ENCODE results near the gene POP4. TPM values are rescaled to one million over a fixed set of nuclear protein-coding genes. Genes with fewer than 3 reads are reported as not detected.

The POP4 gene
- total RNA-seq, 4 donors from 2014 or later, result 53.4 to 91.4 (median 87.8) TPM

DNA sequence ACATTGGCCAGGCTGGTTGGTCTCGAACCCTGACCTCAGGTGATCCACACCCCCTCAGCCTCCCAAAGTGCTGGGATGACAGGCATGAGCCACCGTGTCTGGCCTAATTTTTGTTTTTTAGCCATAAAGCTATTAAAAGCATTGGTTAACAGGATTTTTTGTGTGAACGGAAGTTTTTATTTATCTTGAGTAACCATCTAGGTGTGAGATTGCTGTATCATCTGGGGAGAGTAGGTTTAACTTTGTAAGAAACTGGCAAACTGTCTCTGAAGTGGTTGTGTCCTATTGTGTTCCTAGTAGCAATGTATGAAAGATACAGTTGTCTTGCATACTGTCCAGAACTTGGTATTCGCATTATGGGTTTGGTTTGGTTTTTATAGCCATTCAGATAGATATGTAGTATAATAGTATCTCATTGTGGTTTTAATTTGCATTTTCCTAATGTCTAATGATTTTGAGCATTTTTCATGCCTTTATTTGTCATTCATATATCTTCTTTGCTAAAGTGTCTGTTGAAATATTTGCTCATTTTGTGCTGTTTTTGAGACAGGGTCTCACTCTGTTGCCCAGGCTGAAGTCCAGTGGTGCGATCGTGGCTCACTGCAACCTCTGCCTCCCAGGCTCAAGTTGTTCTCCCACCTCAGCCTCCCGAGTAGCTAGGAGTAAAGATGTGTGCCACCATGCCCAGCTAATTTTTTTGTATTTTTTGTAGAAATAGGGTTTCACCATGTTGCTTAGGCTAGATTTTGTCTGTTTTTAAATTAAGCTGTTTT, 45.7 kb downstream of the POP4 start:
- no peak for DNase-seq
- WGBS, 2 donors, result 90 to 91% methylated on average over 7 of the region's 7 CpGs
- H3K27me3 ChIP-seq, result no peaks in the 10 kb centered on the region
- no peak for TF ChIP-seq POLR2A (IDR thresholded peaks at IDR 0.05)
- TF ChIP-seq, protein P1, sequence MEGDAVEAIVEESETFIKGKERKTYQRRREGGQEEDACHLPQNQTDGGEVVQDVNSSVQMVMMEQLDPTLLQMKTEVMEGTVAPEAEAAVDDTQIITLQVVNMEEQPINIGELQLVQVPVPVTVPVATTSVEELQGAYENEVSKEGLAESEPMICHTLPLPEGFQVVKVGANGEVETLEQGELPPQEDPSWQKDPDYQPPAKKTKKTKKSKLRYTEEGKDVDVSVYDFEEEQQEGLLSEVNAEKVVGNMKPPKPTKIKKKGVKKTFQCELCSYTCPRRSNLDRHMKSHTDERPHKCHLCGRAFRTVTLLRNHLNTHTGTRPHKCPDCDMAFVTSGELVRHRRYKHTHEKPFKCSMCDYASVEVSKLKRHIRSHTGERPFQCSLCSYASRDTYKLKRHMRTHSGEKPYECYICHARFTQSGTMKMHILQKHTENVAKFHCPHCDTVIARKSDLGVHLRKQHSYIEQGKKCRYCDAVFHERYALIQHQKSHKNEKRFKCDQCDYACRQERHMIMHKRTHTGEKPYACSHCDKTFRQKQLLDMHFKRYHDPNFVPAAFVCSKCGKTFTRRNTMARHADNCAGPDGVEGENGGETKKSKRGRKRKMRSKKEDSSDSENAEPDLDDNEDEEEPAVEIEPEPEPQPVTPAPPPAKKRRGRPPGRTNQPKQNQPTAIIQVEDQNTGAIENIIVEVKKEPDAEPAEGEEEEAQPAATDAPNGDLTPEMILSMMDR (IDR thresholded peaks at IDR 0.05), result no peak
- no peak overlapping the region for H3K27ac ChIP-seq
- no peak overlapping the region for H3K4me3 ChIP-seq (replicated peaks in 1 of 3)
- H3K9me3 ChIP-seq, result no peaks in the 10 kb centered on the region
- no peaks in the 10 kb centered on the region for H3K36me3 ChIP-seq
- intact Hi-C loops (cut with DNase I), result no loop called here
- no peaks in the 10 kb centered on the region for H3K4me1 ChIP-seq

DNA sequence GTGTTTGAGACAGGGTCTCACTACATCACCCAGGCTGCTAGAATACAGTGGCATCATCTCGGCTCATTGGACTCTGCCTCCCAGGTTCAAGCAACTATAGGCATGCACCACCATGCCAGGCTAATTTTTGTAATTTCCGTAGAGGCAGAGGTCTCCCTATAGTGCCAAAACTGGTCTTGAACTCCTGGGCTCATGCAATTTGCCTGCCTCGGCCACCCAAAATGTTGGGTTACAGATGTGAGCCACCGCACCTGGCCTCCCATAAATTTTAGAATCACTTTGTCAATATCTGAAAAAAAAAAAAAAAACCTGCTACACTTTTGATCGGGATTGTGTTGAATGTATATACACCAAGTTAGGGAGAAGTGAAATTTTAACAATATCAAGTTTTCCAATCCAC, 47.3 kb downstream of the POP4 start:
- TF ChIP-seq POLR2A (IDR thresholded peaks at IDR 0.05), result no peak
- TF ChIP-seq, protein P1 (IDR thresholded peaks at IDR 0.05), result no peak
- Histone ChIP-seq H3K27me3 (no peaks in the 10 kb centered on the region), H3K9me3 (no peaks in the 10 kb centered on the region), H3K4me3 (replicated peaks in 1 of 3) (no peak overlapping the region), H3K27ac (no peak overlapping the region), H3K4me1 (no peaks in the 10 kb centered on the region), H3K36me3 (no peaks in the 10 kb centered on the region)
- DNase-seq, result no peak
- intact Hi-C loops (cut with DNase I), result no loop called here
- WGBS, 2 donors, result 87 to 92% methylated on average over 5 of the region's 5 CpGs

DNA sequence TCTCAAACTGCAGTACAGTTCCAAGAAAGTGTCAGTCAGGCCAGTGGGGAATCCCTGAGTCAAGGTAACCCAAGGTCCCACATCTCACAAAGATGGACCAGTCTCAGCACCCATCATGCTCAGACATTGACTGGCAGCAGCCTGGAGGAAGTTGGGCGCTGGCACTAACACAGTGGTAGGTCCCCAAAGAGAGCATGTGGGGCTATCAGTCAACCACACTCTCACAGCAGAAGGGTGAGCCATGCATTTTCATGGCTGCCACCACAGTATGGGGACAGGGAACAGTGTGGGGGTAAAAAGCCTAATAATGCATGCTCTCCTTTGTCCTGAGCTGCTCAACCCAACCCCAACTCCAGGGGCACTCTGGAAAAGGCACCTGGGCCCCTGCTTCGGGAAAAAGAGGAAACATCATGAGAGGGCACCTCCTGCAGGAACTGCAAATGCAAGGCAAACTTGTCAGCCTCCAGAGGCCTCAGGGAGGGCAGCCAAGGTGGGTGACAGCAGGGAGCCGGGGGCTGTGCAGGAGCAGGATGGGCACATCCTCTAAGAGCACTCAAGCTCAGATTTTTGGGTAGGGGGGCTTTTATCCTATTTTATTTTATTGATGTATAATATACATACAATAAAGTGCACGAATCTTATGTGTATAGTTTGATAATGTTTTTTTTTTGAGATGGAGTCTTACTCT, 49.7 kb downstream of the POP4 start:
- H3K27ac ChIP-seq, result no peak overlapping the region
- no peak for DNase-seq
- TF ChIP-seq, protein P1 (IDR thresholded peaks at IDR 0.05), result no peak
- no peak for TF ChIP-seq POLR2A (IDR thresholded peaks at IDR 0.05)
- WGBS, 2 donors, result 67 to 83% methylated on average over 4 of the region's 4 CpGs
- intact Hi-C loops (cut with DNase I), result loop anchor here (5.0 kb wide), 1 partner anchor 38 kb away; no protein-coding TSS in a partner anchor
- H3K27me3 ChIP-seq, result no peaks in the 10 kb centered on the region
- no peaks in the 10 kb centered on the region for H3K9me3 ChIP-seq
- H3K36me3 ChIP-seq, result no peaks in the 10 kb centered on the region
- H3K4me1 ChIP-seq, result no peaks in the 10 kb centered on the region
- H3K4me3 ChIP-seq (replicated peaks in 1 of 3), result no peak overlapping the region

DNA sequence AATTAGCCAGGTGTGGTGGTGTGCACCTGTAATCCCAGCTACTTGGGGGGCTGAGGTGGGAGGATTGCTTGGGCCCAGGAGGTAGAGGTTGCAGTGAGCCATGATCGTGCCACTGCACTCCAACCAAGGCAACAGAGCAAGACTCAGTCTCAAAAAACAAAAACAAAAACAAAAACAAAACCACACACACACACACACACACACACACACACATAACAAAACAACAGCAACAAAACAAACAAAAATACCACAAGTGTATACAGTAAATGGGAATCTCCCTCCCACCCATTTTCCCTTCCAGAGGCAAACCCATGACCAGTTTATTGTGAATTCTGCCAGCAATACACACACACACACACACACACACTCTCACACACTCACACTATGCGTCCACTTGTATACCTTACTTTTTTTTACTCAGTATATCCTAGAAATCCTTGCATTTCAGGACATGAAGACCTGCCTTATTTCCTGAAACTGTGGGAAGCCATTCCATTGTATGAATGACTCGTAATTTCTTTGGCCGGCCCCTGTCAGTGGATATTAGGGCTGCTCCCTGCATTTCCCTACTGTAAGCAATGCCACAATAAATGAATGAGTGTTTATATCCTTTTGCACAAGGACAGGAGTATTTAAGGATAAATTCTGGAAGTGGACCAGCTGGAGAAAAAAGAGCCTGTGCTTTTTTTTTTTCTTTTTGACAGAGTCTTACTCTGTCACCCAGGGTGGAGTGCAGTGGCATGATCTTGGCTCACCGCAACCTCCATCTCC, 52.3 kb downstream of the POP4 start:
- TF ChIP-seq, protein P1 (IDR thresholded peaks at IDR 0.05), result no peak
- TF ChIP-seq POLR2A (IDR thresholded peaks at IDR 0.05), result no peak
- no peak overlapping the region for H3K27ac ChIP-seq
- intact Hi-C loops (cut with DNase I), result loop anchor here (5.0 kb wide), 1 partner anchor 41 kb away; no protein-coding TSS in a partner anchor
- H3K9me3 ChIP-seq, result no peaks in the 10 kb centered on the region
- 84 to 86% methylated on average over 5 of the region's 5 CpGs for WGBS, 2 donors
- H3K4me3 ChIP-seq (replicated peaks in 1 of 3), result no peak overlapping the region
- no peak for DNase-seq
- no peaks in the 10 kb centered on the region for H3K36me3 ChIP-seq
- H3K27me3 ChIP-seq, result no peaks in the 10 kb centered on the region
- peaks cover 11 to 14% of the 10 kb centered on the region in 2 donors for H3K4me1 ChIP-seq

All from thyroid gland (tissue), 4 donors.